CD14-positive monocyte (primary cell): ENCODE data around the gene YDJC. TPM values are rescaled to one million over a fixed set of nuclear protein-coding genes. Genes with fewer than 3 reads are reported as not detected.
A peak's percentile ranks its signal among the peaks of the same experiment; 100 is the strongest.
"Not testable (repeated sequence)": the region's sequence is repeated elsewhere in the genome, so short reads cannot be mapped to it uniquely, and the experiment has no call there.

ENCODE experiments used
- DNase-seq, 3 donors: peaks; one replicate each; pipeline ENCODE4 v3.0.0-alpha.2; 2011 to 2022
- H2AFZ ChIP-seq: 2 replicates; pipeline ENCODE4 v1.6.0; 2012; ENCODE audit warnings: mild to moderate bottlenecking, low read depth, low read length, inconsistent platforms; ENCODE audit not compliant: insufficient read depth, poor library complexity, severe bottlenecking
- H3K27ac ChIP-seq, 2 donors: 1 replicate in 1 of 2; 2 replicates in 1 of 2; pipeline ENCODE4 v1.5.1; 2012 to 2013; ENCODE audit warnings: low read length in 2 of 2, control low read depth in 1 of 2, inconsistent platforms in 1 of 2, low read depth in 1 of 2, mild to moderate bottlenecking in 1 of 2
- H3K27me3 ChIP-seq, 2 donors: one replicate each; pipeline versions ENCODE4 v1.6.0 to v1.6.1; 2011 to 2013; ENCODE audit warnings: low read length in 2 of 2; ENCODE audit not compliant: control insufficient read depth in 2 of 2, insufficient read depth in 2 of 2
- H3K36me3 ChIP-seq, 2 donors: replicated peaks in 1 of 2; 1 replicate in 1 of 2; 2 replicates in 1 of 2; pipeline versions ENCODE4 v1.5.1 to v1.6.1; 2012 to 2013; ENCODE audit warnings: low read length in 2 of 2, control low read depth in 1 of 2, inconsistent platforms in 1 of 2, mild to moderate bottlenecking in 1 of 2; ENCODE audit not compliant: insufficient read depth in 2 of 2, control insufficient read depth in 1 of 2
- H3K4me1 ChIP-seq, 2 donors: 1 replicate in 1 of 2; 2 replicates in 1 of 2; pipeline versions ENCODE4 v1.5.1 to v1.6.1; 2012 to 2013; ENCODE audit warnings: low read length in 2 of 2, control low read depth in 1 of 2, inconsistent platforms in 1 of 2, mild to moderate bottlenecking in 1 of 2, moderate library complexity in 1 of 2; ENCODE audit not compliant: insufficient read depth in 2 of 2, control insufficient read depth in 1 of 2
- H3K4me2 ChIP-seq: replicated peaks from 2 replicates; pipeline ENCODE3; 2012; ENCODE audit warnings: low read length, moderate library complexity, mild to moderate bottlenecking; ENCODE audit not compliant: poor library complexity, severe bottlenecking; ENCODE audit errors: extremely low read depth
- H3K4me3 ChIP-seq, 3 experiments: fragments of 200-600 bp in 1 of 3; sonication (generic) in 1 of 3; replicated peaks in 1 of 3; 1 replicate in 2 of 3; 2 replicates in 1 of 3; pipeline ENCODE4 v1.5.1; 2011 to 2013; ENCODE audit warnings: low read length in 3 of 3, mild to moderate bottlenecking in 3 of 3, control low read depth in 2 of 3, low read depth in 2 of 3, inconsistent platforms in 1 of 3, moderate library complexity in 1 of 3
- H3K79me2 ChIP-seq: 2 replicates; pipeline ENCODE4 v1.6.0; 2012; ENCODE audit warnings: mild to moderate bottlenecking, control low read depth, inconsistent platforms, low read length, moderate library complexity; ENCODE audit not compliant: insufficient read depth
- H3K9ac ChIP-seq: 2 replicates; pipeline ENCODE4 v1.6.0; 2017; ENCODE audit warnings: low read length, mild to moderate bottlenecking; ENCODE audit not compliant: insufficient read depth, poor library complexity, severe bottlenecking
- H3K9me3 ChIP-seq, 2 donors: replicated peaks in 1 of 2; 1 replicate in 1 of 2; 2 replicates in 1 of 2; pipeline versions ENCODE4 v1.5.1 to v1.6.1; 2012 to 2013; ENCODE audit warnings: low read length in 2 of 2, control low read depth in 1 of 2; ENCODE audit not compliant: control insufficient read depth in 1 of 2, insufficient read depth in 1 of 2
- H4K20me1 ChIP-seq: 2 replicates; pipeline ENCODE4 v1.6.0; 2012; ENCODE audit warnings: mild to moderate bottlenecking, low read length, control low read depth, moderate library complexity; ENCODE audit not compliant: insufficient read depth
- H3K27ac Mint-ChIP-seq, 7 donors: one replicate each; pipeline ENCODE4 v1.8.0; 2020; ENCODE audit warnings: mild to moderate bottlenecking in 7 of 7, mixed read lengths in 7 of 7, moderate library complexity in 6 of 7, inconsistent platforms in 2 of 7
- H3K27me3 Mint-ChIP-seq, 3 donors: one replicate each; pipeline ENCODE4 v1.8.0; 2021 to 2022; ENCODE audit warnings: low read depth in 3 of 3, mild to moderate bottlenecking in 3 of 3, mixed read lengths in 3 of 3, moderate library complexity in 3 of 3, inconsistent platforms in 1 of 3
- H3K36me3 Mint-ChIP-seq, 2 donors: one replicate each; pipeline ENCODE4 v1.8.0; 2020; ENCODE audit warnings: mixed read lengths in 2 of 2, inconsistent platforms in 1 of 2, mild to moderate bottlenecking in 1 of 2
- H3K4me1 Mint-ChIP-seq: one replicate; pipeline ENCODE4 v1.8.0; 2020; ENCODE audit warnings: mild to moderate bottlenecking, mixed read lengths
- H3K4me3 Mint-ChIP-seq, 2 donors: one replicate each; pipeline ENCODE4 v1.8.0; 2020; ENCODE audit warnings: mild to moderate bottlenecking in 2 of 2, mixed read lengths in 2 of 2, moderate library complexity in 1 of 2
- H3K9me3 Mint-ChIP-seq, 7 donors: one replicate each; pipeline ENCODE4 v1.8.0; 2020 to 2022; ENCODE audit warnings: mixed read lengths in 7 of 7, mild to moderate bottlenecking in 6 of 7, moderate library complexity in 6 of 7, inconsistent platforms in 2 of 7
- WGBS: methylation state at CpG from one replicate; pipeline ENCODE4 v1.1.5; 2013; ENCODE audit warnings: missing lambda C conversion rate; ENCODE audit not compliant: insufficient coverage; 5-methylcytosine and 5-hydroxymethylcytosine counted together
- intact Hi-C, 2 donors: fragments of 100-400 bp; cut with micrococcal nuclease; formaldehyde crosslinking; loops; one replicate each; pipeline versions ENCODE4 v1.15.0 to v1.15.1; 2023
- polyA plus RNA-seq, 3 donors: library from polyadenylated mRNA; depleted of rRNA in 1 of 3; unstranded in 2 of 3; stranded (reverse) in 1 of 3; fragments of 300-500 nt in 2 of 3; fragments of >200 nt in 1 of 3; fragmentation: Illumina TruSeq in 2 of 3; gene quantifications; 1 replicate in 2 of 3; 2 replicates in 1 of 3; pipeline ENCODE4 v1.2.3, GENCODE V29; 2012 to 2021
- TF ChIP-seq, protein P1 (sequence below): fragments of 200-600 bp; IDR thresholded peaks from one replicate; pipeline ENCODE4 v1.8.0; 2022; ENCODE audit warnings: antibody characterized with exemption, mild to moderate bottlenecking

Gene YDJC
- polyA plus RNA-seq, 3 donors = 26.5 to 32.9 (median 26.7) TPM

DNA sequence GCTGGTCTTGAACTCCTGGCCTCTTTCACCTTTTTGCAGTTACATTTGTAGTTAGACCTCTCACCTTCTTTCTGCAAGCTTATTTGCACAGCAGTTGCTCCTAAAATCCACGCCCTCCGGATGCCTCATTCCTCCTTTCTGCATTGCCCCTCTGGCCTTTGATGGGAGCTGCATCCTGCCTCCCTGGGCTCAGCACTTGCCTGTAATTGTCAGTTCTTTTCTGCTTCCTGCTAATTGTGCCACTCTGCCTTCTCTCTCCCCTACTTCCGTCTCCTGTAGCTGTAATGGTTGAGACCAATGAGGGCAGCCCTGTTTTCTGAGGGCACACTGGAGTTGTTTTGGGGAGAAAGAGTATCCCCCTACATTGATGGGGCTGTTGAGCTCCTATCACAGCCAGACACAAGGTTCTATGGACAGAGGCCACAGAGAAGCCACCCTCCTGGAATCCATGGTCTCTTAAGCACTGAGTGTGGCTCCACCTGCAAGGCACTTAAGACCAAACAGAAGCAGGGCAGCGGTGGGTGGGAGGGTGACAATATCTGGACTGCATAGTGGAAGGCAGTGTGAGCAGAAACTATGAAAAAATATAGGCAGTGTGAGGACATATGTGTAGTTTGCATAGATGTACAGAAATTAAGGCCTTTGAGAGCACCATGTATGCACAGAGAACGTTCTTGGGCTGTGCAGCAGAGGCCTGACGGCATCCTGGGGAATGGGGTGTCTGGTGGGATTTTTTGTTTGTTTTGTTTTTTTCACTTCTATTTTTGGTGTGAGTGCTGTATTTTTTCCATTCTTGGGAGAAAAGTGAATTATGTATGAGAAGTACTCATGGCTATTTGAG lies 30.5 kb downstream of the YDJC start:
- no peaks in the 10 kb centered on the region for H3K9me3 ChIP-seq
- 88% methylated on average over 5 of the region's 6 CpGs for WGBS
- H3K9ac ChIP-seq = no peak overlapping the region
- H3K4me2 ChIP-seq = no peak overlapping the region
- H3K27ac ChIP-seq = peak overlapping the region in 1 of 2 donors; percentile 17
- H3K4me3 ChIP-seq = no peak overlapping the region
- DNase-seq = no peak
- H3K27ac Mint-ChIP-seq = peak overlapping the region in 3 of 7 donors; percentile 46 to 72 (median 62)
- H3K4me1 Mint-ChIP-seq = peaks cover 26% of the 10 kb centered on the region
- intact Hi-C loops = no loop called here
- peaks cover 35 to 45% of the 10 kb centered on the region in 2 donors for H3K36me3 Mint-ChIP-seq
- peaks cover 100% of the 10 kb centered on the region for H3K79me2 ChIP-seq
- H3K36me3 ChIP-seq = peaks cover 16 to 46% of the 10 kb centered on the region in 2 donors
- H3K4me1 ChIP-seq = peaks cover 6% of the 10 kb centered on the region in 2 donors
- H3K27me3 Mint-ChIP-seq = no peaks in the 10 kb centered on the region
- H3K27me3 ChIP-seq = no peaks in the 10 kb centered on the region
- TF ChIP-seq, protein P1, sequence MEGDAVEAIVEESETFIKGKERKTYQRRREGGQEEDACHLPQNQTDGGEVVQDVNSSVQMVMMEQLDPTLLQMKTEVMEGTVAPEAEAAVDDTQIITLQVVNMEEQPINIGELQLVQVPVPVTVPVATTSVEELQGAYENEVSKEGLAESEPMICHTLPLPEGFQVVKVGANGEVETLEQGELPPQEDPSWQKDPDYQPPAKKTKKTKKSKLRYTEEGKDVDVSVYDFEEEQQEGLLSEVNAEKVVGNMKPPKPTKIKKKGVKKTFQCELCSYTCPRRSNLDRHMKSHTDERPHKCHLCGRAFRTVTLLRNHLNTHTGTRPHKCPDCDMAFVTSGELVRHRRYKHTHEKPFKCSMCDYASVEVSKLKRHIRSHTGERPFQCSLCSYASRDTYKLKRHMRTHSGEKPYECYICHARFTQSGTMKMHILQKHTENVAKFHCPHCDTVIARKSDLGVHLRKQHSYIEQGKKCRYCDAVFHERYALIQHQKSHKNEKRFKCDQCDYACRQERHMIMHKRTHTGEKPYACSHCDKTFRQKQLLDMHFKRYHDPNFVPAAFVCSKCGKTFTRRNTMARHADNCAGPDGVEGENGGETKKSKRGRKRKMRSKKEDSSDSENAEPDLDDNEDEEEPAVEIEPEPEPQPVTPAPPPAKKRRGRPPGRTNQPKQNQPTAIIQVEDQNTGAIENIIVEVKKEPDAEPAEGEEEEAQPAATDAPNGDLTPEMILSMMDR = no peak
- H3K9me3 Mint-ChIP-seq = peaks cover 0 to 1% (median 0%) of the 10 kb centered on the region in 7 donors
- no peak overlapping the region for H3K4me3 Mint-ChIP-seq
- peaks cover 99% of the 10 kb centered on the region for H4K20me1 ChIP-seq
- H2AFZ ChIP-seq = no peak overlapping the region

DNA sequence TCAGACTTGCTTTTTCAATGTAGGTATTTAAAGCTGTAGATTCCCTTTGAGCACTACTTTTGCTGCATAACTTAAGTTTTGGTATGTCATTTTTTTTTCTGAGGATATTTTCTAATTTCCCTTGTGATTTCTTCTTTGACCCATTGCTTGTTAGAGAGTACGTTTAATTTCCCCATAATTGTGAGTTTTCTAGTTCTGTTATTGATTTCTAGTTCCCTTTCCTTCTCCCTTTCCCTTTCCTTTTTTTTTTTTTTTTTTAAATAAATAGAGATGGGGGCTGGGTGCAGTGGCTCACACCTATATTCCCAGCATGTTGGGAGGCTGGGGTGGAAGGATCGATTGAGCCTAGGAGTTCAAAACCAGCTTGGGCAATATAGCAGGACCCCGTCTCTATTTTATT lies 31.5 kb downstream of the YDJC start:
- H3K9me3 ChIP-seq = no peaks in the 10 kb centered on the region
- H4K20me1 ChIP-seq = peaks cover 100% of the 10 kb centered on the region
- TF ChIP-seq, protein P1 = no peak
- WGBS = no CpG with 5 or more reads among the region's 3 CpGs
- H2AFZ ChIP-seq = no peak overlapping the region
- no peak for DNase-seq
- Mint-ChIP-seq H3K9me3 (peaks cover 0 to 1% (median 0%) of the 10 kb centered on the region in 7 donors), H3K36me3 (peaks cover 45 to 55% of the 10 kb centered on the region in 2 donors), H3K4me3 (no peak overlapping the region), H3K4me1 (peaks cover 23% of the 10 kb centered on the region), H3K27me3 (peaks cover 0 to 3% (median 0%) of the 10 kb centered on the region in 3 donors), H3K27ac (peak overlapping the region in 1 of 7 donors; percentile 83)
- peaks cover 100% of the 10 kb centered on the region for H3K79me2 ChIP-seq
- peaks cover 25 to 56% of the 10 kb centered on the region in 2 donors for H3K36me3 ChIP-seq
- H3K4me3 ChIP-seq = no peak overlapping the region
- H3K9ac ChIP-seq = no peak overlapping the region
- H3K27ac ChIP-seq = no peak overlapping the region
- intact Hi-C loops = no loop called here
- no peaks in the 10 kb centered on the region for H3K27me3 ChIP-seq
- H3K4me2 ChIP-seq = no peak overlapping the region
- H3K4me1 ChIP-seq = no peaks in the 10 kb centered on the region

DNA sequence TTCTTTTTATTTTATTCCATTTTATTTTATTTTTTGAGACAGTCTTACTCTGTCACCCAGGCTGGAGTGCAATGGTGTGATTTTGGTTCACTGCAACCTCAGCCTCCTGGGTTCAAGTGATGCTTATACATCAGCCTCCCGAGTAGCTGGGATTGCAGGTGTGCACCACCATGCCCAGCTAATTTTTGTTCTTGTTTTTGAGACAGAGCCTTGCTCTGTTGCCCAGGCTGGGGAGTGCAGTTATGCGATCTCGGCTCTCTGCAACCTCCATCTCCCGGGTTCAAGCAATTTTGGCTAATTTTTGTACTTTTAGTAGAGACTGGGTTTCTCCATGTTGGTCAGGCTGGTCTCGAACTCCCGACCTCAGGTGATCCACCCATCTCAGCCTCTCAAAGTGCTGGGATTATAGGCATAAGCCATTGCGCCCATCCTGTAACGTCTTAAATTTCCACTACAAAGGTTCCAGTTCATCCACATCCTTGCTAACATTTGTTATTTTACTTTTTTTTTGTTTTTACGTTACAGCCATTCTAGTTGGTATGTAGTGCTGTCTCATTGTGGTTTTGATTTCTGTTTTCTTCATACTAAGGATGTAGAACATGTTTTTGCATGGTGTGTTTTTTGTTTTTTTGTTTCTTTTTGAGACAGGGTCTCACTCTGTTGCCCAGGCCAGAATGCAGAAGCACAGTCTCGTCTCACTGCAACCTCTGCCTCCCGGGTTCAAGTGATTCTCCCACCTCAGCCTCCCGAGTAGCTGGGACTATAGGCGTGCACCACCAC lies 33.3 kb downstream of the YDJC start:
- H3K4me3 Mint-ChIP-seq, H3K9me3 ChIP-seq, H3K4me1 ChIP-seq, H3K27me3 ChIP-seq, H3K4me3 ChIP-seq, H2AFZ ChIP-seq, DNase-seq, H3K9ac ChIP-seq, intact Hi-C loops, H3K4me2 ChIP-seq, H3K27ac ChIP-seq, H3K9me3 Mint-ChIP-seq, H3K27me3 Mint-ChIP-seq: not testable (repeated sequence)
- Mint-ChIP-seq H3K4me1 (peaks cover 21% of the 10 kb centered on the region), H3K27ac (peak overlapping the region in 2 of 7 donors; percentile 46 to 72), H3K36me3 (peaks cover 49 to 60% of the 10 kb centered on the region in 2 donors)
- peaks cover 100% of the 10 kb centered on the region for H4K20me1 ChIP-seq
- H3K79me2 ChIP-seq = peaks cover 100% of the 10 kb centered on the region
- H3K36me3 ChIP-seq = peaks cover 31 to 65% of the 10 kb centered on the region in 2 donors
- WGBS = 79% methylated on average over 3 of the region's 13 CpGs
